Neural progenitor cell (in vitro differentiated cells): ENCODE results near the gene PLCL1.

ENCODE experiments used
- EZH2phosphoT487 ChIP-seq: fragments of 200-600 bp; sonication (generic); IDR thresholded peaks from 2 replicates; pipeline ENCODE4 v1.6.1; 2017; ENCODE audit warnings: antibody characterized with exemption
- TF ChIP-seq, protein P1 (sequence below): fragments of 200-600 bp; sonication (generic); IDR thresholded peaks from 2 replicates; pipeline ENCODE4 v1.5.1; 2017; ENCODE audit warnings: antibody characterized with exemption, mild to moderate bottlenecking

DNA sequence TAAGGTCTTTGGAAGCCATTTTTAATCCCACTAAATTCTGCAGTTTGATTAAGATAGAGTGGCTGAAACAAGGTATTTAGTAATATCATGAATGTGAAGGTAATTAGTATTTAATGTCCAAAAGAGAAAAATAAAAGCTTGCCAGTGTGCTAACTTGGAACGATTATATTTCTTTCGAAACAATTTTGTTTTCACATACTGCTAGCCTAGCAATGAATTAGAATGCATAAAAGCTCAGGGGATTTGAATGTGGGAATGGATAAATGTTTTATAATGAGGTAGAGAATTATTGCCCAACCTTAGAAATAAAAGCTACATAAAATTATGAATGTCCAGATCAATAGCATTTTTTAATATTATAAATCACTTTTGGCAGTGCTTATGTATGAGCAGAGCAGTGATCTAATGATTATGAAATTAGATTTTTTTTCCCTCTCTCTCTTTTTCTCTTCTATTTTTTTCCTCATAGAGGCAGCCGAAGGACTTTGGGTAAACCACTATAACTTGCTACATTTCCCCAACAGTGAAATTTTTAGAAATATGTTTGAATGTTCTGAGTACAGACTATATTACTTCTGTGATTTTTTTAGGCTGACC is 75.5 kb downstream of the PLCL1 start:
- TF ChIP-seq, protein P1, sequence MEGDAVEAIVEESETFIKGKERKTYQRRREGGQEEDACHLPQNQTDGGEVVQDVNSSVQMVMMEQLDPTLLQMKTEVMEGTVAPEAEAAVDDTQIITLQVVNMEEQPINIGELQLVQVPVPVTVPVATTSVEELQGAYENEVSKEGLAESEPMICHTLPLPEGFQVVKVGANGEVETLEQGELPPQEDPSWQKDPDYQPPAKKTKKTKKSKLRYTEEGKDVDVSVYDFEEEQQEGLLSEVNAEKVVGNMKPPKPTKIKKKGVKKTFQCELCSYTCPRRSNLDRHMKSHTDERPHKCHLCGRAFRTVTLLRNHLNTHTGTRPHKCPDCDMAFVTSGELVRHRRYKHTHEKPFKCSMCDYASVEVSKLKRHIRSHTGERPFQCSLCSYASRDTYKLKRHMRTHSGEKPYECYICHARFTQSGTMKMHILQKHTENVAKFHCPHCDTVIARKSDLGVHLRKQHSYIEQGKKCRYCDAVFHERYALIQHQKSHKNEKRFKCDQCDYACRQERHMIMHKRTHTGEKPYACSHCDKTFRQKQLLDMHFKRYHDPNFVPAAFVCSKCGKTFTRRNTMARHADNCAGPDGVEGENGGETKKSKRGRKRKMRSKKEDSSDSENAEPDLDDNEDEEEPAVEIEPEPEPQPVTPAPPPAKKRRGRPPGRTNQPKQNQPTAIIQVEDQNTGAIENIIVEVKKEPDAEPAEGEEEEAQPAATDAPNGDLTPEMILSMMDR, result no peak
- TF ChIP-seq EZH2phosphoT487, result no peak
